Measurements from ENCODE around the gene RNF227.

GRCh38 chr17:7884581-7885366, 31.3 kb downstream of the RNF227 start:
- no peak for TF ChIP-seq CTCF (IDR thresholded peaks at IDR 0.05; ENCODE audit: low read depth, low read length)
- no peak for TF ChIP-seq POLR2A (IDR thresholded peaks at IDR 0.05; ENCODE audit: extremely low read depth, insufficient read length)
- TF ChIP-seq MAX (IDR thresholded peaks at IDR 0.05; ENCODE audit: low read depth, low read length), result no peak

All from NB4 (cell line).